ENCODE data around the gene ZNF664. TPM values are rescaled to one million over a fixed set of nuclear protein-coding genes. Genes with fewer than 3 reads are reported as not detected.

The ZNF664 gene
- total and polyA plus RNA-seq, 9 of the 15 experiments (the other 6 are each of a cell fraction or from before 2014, with no cell fraction given), result 3.3 to 101 (median 63.6) TPM

DNA sequence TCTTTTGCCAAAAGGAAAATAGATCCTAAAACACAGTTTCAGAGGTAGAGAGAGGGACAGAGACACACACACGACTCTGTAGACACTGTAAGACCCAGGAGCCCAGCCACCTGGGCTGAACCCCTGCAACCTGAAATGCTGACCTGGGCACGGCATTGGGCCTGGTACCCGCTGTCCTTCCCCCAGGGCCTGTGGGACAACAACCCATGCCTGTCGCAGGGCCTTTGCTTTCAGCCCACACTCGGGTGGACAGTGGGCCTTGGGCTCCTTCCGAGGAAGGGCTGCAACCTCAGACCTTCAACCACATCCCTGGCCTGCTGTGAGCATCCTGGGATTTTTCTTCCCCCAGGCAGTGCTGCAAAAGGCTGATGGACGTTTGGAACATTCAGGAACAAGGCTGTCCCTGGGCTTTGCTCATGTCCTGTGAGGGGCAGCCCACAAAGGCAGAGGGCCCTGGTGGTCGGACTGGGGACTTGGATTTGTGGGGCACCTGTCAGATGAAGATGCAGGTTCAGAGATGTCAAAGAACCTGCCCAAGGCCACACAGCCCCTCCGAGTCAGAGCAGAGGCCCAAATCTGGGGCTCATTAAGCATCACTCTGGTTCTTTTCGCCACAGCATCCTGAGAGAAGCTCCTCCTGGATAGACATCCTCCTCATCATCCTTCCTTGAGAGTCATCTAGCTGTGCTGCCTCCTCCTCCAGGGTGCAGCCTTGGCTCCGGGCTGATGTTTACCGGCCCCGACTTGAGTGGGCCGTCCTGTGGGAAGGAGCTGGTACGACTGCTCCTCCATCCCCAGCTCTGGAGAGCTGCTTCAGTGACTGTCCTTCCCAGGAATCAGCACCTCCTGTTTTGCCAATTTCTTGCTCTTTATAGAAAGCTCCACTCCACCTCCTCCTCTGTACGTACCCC, 33.0 kb upstream of the ZNF664 start (continued):
- TF ChIP-seq MAZ (CRISPR knock-in tag; conservative IDR thresholded peaks at IDR 0.05 in 1 of 2, IDR thresholded peaks at IDR 0.05 in 1 of 2) (no peak), KAT2B (IDR thresholded peaks at IDR 0.05; ENCODE audit: low read depth, low read length) (no peak), ZNF584 (CRISPR knock-in tag; IDR thresholded peaks at IDR 0.05; ENCODE audit: low read depth) (no peak)
- TF ChIP-seq, protein P1, sequence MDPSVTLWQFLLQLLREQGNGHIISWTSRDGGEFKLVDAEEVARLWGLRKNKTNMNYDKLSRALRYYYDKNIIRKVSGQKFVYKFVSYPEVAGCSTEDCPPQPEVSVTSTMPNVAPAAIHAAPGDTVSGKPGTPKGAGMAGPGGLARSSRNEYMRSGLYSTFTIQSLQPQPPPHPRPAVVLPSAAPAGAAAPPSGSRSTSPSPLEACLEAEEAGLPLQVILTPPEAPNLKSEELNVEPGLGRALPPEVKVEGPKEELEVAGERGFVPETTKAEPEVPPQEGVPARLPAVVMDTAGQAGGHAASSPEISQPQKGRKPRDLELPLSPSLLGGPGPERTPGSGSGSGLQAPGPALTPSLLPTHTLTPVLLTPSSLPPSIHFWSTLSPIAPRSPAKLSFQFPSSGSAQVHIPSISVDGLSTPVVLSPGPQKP (CRISPR knock-in tag; IDR thresholded peaks at IDR 0.05), result no peak

DNA sequence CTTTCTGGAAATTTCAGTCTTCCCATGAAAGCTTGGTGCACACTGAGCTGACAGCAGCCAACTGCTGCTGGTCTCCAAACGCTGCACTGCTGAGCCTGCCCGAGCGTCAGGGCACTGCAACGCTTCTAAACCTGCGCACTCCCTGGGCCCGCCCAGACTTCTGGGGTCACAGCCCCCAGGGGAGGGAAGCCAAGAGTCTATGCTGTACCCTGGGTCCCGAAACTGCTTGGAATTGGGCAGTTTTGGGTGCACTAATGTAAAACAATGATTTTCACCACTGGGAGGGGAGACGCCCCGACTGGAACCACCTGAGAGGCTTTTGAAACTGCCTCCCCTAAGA, 32.4 kb upstream of the ZNF664 start:
- Histone ChIP-seq H3K27me3 (ENCODE audit: control insufficient read depth in 2 of 2, insufficient read depth in 2 of 2, low read length in 2 of 2) (peaks cover 51 to 79% of the 10 kb centered on the region in 2 experiments; a peak in 4 of 5 replicates), H3K4me2 (ENCODE audit: insufficient read depth, low read length) (no peak overlapping the region), H3K4me1 (replicated peaks in 1 of 2; ENCODE audit: control insufficient read depth in 2 of 2, insufficient read depth in 2 of 2, low read length in 2 of 2) (peaks cover 0 to 10% of the 10 kb centered on the region in 2 experiments; a peak in 2 of 5 replicates), H3K79me2 (ENCODE audit: control insufficient read depth, insufficient read depth, low read length) (no peaks in the 10 kb centered on the region), H3K9me3 (replicated peaks; ENCODE audit: control insufficient read depth, insufficient read depth, low read depth, low read length) (no peaks in the 10 kb centered on the region; the same call in 1 of the 2 replicates), H3K9me1 (ENCODE audit: control insufficient read depth, insufficient read depth, low read length) (no peaks in the 10 kb centered on the region), H3K9ac (ENCODE audit: insufficient read depth in 1 of 2, low read depth in 2 of 2, low read length in 2 of 2) (no peak overlapping the region), H3K36me3 (ENCODE audit: control insufficient read depth, insufficient read depth, low read length) (no peaks in the 10 kb centered on the region), H3K27ac (ENCODE audit: extremely low read depth, low read depth, low read length) (no peak overlapping the region), H4K20me1 (replicated peaks; ENCODE audit: control insufficient read depth, insufficient read depth, low read length) (peaks cover 4% of the 10 kb centered on the region; the same call in 1 of the 2 replicates), H3K4me3 (no peak overlapping the region), H2AFZ (ENCODE audit: low read depth, low read length) (no peak overlapping the region)
- 13% methylated on average over 9 of the region's 9 CpGs for WGBS (ENCODE audit: insufficient coverage, low coverage, missing lambda C conversion rate)
- FAIRE-seq (no peak), ATAC-seq (no peak), DNase-seq (ENCODE audit: extremely low read depth in 1 of 4, low spot score in 3 of 4) (no peak)
- intact Hi-C loops (cut with micrococcal nuclease), result no loop called here
- in situ Hi-C loops (cut with MboI), result no loop called here
- CTCF ChIA-PET (ENCODE audit: low intra/inter-chr PET ratio), result no interaction called here
- no TSS peak for BruUV-seq (replicated peaks)
- POLR2A ChIA-PET, result interaction anchor here (0.7 kb wide), 1 partner anchor 20 kb away, joined by 4 read pairs; no protein-coding TSS in a partner anchor
- TF ChIP-seq RBM17 (IDR thresholded peaks at IDR 0.05; ENCODE audit: borderline replicate concordance, low read depth, low read length), result no peak
- TF ChIP-seq RBBP5 (IDR thresholded peaks at IDR 0.05; ENCODE audit: borderline replicate concordance, insufficient read depth, low read length, poor library complexity, severe bottlenecking), result no peak
